ENCODE data around the gene ZNF569.

- TF ChIP-seq, protein P1, sequence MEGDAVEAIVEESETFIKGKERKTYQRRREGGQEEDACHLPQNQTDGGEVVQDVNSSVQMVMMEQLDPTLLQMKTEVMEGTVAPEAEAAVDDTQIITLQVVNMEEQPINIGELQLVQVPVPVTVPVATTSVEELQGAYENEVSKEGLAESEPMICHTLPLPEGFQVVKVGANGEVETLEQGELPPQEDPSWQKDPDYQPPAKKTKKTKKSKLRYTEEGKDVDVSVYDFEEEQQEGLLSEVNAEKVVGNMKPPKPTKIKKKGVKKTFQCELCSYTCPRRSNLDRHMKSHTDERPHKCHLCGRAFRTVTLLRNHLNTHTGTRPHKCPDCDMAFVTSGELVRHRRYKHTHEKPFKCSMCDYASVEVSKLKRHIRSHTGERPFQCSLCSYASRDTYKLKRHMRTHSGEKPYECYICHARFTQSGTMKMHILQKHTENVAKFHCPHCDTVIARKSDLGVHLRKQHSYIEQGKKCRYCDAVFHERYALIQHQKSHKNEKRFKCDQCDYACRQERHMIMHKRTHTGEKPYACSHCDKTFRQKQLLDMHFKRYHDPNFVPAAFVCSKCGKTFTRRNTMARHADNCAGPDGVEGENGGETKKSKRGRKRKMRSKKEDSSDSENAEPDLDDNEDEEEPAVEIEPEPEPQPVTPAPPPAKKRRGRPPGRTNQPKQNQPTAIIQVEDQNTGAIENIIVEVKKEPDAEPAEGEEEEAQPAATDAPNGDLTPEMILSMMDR (IDR thresholded peaks at IDR 0.05; ENCODE audit: borderline replicate concordance, extremely low read depth, low read length, poor library complexity, severe bottlenecking), result no peak
- TF ChIP-seq EZH2 (IDR thresholded peaks at IDR 0.05; ENCODE audit: borderline replicate concordance, low read depth, low read length, severe bottlenecking), result no peak
These were observed 66.2 kb downstream of the ZNF569 start for GRCh38 chr19:37401078-37401477.
